Stimulated activated CD4-positive, alpha-beta T cell treated with anti-CD3 and anti-CD28 coated beads, TNF-alpha, amount 100 ng/mL, for 48 hours (primary cell): ENCODE data around the gene SRRD.

Experiments
- DNase-seq, 3 donors: peaks; one replicate each; pipeline ENCODE4 v3.0.0-alpha.2; 2020; ENCODE audit warnings: low read depth in 3 of 3

SRRD gene

DNA sequence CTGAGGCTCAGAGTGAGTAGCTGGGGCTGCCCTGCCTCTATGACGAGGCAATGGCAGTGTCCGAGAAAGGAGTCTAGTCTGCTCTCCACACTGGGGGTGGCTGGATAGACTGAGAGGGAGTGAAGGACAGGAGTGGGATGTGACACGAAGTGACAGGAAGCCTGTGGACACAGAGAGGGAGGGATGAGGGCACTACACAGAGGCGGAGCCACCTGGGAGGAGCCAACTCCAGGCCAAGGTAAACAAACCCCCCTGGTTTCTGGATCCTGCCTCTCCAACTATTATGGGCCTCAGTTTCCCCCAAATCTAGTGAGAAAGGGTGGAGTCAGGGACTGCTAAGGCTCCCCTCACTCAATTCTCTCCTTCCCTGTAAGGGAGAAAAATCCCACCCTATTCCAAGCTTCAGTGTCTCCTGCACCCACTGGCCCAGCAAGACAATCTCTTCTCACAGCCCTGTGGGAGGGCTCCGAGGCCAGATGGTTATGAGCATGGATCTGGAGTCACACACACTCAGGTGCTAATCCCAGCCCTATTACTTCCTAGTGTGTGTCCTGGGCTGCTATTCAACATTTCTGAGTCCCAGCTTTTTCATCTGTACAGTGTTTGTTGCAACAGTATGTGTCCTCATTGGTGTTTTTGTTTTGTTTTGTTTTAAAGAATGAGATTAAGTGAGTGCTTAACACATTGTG is 29.7 kb upstream of the SRRD start:
- DNase-seq = no peak

DNA sequence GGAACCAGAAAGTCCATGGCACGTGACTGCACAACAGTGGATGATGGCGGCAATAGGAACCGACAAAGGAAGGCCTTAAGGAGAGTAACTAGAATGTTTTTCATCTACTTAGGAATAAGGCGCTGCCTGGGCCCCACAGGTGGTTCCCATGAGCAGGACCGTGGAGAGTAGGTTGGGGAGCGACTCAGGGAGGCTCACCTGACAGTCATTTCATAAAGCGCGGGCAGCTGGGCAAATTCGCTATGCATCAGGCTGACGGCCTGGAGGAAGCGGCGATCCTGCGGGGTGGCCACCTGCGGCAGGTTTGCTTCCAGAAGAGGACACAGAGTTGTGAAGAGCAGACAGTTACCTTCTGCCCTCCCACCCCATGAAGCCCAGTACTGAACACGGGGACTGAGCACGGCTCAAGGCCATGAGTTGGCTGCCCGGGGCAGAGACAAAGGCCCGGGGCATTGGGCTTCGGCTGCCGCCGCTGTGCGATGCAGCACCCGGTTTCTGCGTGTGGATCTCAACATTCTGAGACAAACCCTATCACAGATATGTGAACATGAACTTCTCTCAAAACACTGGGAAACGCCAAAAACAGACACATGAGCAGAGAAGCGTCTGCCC is 25.9 kb upstream of the SRRD start:
- no peak for DNase-seq

DNA sequence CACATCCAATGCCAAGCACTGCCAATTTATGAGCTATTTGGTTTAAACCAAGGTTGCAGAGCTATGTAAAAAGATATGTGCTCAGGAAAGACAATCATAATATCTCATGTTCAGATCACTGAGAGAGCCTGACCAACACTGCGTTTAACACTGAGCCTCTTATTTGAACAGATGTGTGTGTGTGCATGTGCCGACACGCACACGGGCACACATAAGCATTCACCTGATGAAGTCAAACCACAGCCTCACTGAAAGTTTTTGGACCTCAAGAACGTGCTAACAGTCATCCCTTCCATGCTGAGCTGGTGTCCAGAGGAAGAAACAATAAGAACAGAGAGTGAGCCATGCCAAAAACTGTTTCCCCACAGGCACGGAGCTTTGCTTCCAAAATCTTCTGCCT is 23.5 kb upstream of the SRRD start:
- DNase-seq = no peak

DNA sequence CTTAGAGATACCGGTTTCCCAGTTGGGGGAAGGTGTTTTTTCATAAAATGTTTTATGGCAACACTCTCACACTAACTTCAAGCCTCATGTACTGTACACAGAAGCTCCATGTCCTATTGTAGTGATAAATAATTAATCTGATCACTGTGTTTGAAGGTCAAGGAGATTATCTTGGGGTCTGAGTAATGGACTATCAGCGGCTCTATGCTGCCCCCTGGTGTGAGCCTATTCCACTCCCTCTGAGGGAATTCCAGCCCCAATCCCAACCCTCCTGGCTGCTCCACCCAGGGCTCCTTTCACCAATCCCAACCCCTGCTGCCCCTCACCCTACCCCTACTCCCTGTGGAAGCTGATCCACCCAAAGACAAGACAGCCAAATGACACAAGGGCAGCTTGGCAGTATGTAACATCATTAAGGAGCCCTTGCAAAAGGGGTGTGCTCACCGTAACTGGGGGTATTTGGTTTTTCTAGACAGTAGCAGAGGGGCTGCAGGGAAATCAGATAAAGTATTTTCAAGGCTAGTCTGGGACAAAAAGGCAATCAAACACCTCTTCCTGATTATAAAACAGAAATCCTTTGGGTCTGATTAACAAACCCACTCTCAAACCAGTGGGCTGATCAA is 22.4 kb upstream of the SRRD start:
- peak in 1 of 3 donors; percentile 19 for DNase-seq

DNA sequence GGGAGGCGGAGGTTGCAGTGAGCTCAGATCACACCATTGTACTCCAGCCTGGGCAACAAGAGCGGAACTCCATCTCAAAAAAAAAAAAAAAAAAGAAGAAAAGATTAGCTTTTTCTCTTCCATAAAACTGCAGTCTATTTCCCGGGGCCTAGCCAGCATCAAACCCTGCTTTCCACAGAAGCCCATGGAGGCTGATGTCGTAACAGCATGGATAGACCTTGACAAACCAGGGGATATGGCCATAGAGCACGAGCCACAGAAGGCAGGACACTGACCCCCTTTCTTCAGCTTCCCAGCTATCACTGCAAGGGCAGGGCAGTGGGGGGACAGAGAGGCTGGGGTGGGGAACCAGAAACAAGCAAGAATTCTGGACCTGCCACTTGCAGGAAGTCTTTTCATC is 21.6 kb upstream of the SRRD start:
- DNase-seq = no peak

GRCh38 chr22:26462641-26463040 is 21.0 kb upstream of the SRRD start:
- no peak for DNase-seq

- no peak for DNase-seq
These were observed 20.5 kb upstream of the SRRD start for GRCh38 chr22:26463101-26463661.

- no peak for DNase-seq
These were observed 20.0 kb upstream of the SRRD start for GRCh38 chr22:26463688-26464087.

GRCh38 chr22:26464312-26464711 is 19.4 kb upstream of the SRRD start:
- no peak for DNase-seq

GRCh38 chr22:26466196-26466595 is 17.5 kb upstream of the SRRD start:
- no peak for DNase-seq

DNA sequence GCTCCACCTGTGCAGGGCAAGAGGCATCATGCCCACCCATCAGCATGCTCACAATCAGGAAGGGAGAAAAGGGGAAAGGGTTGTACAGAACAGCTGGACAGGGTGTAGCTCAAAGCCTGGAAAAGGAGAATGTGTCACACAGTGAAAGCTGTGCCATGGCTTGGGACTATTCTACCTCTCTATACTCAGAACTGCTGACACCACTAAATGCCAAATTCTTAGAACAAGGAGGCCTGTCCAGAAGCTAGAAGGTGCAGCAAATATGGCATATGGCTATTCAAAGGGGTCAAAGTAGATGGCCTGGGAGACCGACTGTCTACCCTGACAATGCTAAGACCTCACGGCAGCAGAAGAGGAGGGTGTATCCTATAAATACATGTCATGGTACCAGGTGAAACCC is 12.9 kb upstream of the SRRD start:
- no peak for DNase-seq

DNA sequence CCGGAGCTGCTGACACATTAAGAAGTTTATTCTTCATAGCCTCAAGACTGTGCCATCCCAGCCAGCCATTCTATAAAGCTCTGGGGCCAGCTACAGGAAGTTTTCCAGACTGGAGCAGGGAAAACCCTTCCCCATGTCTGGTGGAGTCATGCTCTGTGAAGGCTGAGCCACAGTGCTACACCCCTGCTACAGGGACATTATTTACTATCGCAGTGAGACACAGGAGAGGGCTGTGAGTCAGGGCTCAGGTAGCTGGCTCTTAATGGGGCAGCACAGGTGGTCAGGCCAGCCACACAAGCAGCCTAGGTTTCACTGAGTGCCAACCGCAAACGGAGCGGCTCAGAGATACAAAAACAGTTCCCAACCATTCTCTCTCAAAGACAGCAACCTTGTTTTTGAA is 12.2 kb upstream of the SRRD start:
- no peak for DNase-seq

- DNase-seq = no peak
These were observed 9.0 kb upstream of the SRRD start for GRCh38 chr22:26474682-26475081.

- DNase-seq = no peak
These were observed 6.9 kb upstream of the SRRD start for GRCh38 chr22:26476705-26477340.

GRCh38 chr22:26477341-26477731 is 6.3 kb upstream of the SRRD start:
- DNase-seq = no peak

GRCh38 chr22:26479043-26479791 is 4.5 kb upstream of the SRRD start:
- no peak for DNase-seq

GRCh38 chr22:26479792-26480610 is 3.7 kb upstream of the SRRD start:
- DNase-seq = no peak

DNA sequence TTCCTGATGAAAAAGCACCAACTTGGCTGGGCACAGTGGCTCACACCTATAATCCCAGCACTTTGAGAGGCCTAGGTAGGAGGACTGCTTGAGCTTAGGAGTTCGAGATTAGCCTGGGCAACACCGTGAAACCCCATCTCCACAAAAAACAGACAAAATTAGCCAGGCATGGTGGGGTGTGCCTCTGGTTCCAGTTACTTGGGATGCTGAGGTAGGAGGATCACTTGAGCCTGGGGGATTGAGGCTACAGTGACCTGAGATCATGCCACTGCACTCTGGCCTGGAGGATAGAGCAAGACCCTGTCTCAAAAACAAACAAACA is 3.1 kb upstream of the SRRD start:
- no peak for DNase-seq

- DNase-seq = no peak
These were observed 2.5 kb upstream of the SRRD start for GRCh38 chr22:26481112-26481693.

- DNase-seq = no peak
These were observed 2.0 kb upstream of the SRRD start for GRCh38 chr22:26481694-26482093.

DNA sequence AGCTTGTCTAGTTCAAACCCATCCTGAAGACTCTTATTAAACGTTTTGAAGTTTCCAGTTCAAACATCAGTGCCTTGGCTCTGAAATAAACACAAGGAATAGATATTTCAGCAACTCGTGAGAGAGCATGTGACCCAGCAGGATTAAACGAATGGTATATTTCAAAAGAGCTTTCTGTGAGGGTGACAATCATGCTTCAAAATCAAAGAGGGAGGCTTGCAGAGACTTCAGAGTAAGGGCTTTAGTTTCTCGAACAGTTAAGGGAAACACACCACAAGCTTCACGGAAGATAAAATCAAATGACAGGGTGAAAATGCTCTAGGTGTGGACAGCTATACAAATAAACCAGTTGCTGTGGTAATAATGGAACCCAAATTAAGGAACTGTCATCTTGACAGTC is 1.5 kb upstream of the SRRD start:
- DNase-seq = no peak
